GM21576 (cell line): ENCODE data around the gene TMEM126B.
"Not testable (repeated sequence)": the region's sequence is repeated elsewhere in the genome, so short reads cannot be mapped to it uniquely, and the experiment has no call there.

Source experiments
- ATAC-seq: cut with Tn5 transposase; IDR thresholded peaks from one replicate; pipeline ENCODE4 v1.9.1; 2021; ENCODE audit warnings: mild to moderate bottlenecking, moderate library complexity; ENCODE audit not compliant: unreplicated experiment

The TMEM126B gene

DNA sequence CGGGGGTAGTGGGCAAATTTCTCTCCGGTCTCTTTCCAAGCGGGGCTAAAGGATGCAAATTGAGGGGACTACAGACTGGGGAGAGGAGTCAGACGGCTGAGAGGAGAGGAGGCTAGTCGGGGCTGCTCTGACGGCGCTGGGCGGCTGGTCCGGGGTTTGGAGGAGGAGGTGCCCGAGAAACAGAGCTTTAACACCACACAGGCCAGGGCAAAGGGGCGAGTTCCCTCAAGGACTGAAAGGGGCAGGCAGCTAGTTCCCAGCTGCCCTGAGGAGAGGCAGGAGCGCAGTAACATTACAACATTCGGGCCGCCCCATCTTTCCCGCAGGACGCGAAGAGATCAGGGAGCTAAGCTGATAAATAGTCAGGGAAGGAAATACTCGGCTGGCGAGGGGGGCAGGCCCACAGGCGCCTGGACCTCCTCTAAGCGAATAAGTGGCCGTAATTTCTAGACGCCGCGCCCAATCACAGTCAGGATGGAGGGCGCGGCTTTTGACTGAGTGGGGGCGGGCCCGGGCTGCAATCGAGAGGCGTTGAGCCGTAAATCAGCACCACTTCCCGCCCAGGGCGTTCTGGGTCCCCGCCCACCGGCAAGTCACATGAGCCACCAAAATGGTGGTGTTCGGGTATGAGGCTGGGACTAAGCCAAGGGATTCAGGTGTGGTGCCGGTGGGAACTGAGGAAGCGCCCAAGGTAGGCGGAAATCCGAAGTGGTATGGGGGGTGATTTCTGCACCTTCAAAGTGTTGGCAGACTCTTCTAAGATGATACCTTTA lies at the start of gene TMEM126B:
Gene TMEM126B, plus strand, starts transcription at position 596 of the 773 bp plus-strand sequence. Its CDS starts 15 bp downstream, at position 611.
- ATAC-seq: peak; percentile 99

DNA sequence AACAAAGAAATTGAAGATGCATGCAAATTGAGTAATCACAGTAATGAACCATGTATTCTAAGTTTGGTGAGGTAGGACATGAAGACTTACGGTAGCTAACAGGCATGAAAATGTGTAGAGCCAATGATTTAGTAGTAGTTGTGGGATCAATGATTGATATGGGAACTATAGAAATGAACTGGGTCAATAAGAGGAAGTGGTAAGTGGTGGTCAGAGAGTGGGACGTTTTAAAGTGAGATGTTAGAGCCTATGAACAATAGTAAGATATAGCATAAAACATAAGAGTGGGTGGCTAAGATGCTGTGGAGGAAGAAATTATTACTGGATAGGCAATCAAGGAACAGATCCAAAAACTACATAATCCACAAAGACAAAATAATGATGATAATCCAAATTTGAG lies 46.3 kb upstream of the TMEM126B start:
- no peak for ATAC-seq

DNA sequence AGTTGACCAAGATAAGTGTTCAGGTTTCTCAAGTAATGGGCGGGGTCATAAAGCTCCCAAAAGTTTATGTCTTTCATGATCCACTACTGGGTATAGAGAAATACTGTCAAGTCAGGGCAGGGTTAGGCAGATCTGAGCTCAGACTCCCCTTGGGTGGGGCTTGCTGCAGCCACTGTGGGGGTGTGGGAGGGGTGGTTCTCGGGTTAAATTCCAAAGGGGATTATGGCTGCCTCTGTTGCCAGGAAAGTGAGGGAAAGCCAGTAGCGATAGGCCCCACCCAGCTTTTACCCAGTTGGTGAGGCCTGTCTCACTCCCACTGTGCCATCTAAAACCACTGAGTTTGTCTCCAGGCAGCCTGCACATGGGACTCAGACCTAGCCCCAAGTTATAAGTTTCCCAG lies 39.0 kb upstream of the TMEM126B start:
- ATAC-seq: no peak

DNA sequence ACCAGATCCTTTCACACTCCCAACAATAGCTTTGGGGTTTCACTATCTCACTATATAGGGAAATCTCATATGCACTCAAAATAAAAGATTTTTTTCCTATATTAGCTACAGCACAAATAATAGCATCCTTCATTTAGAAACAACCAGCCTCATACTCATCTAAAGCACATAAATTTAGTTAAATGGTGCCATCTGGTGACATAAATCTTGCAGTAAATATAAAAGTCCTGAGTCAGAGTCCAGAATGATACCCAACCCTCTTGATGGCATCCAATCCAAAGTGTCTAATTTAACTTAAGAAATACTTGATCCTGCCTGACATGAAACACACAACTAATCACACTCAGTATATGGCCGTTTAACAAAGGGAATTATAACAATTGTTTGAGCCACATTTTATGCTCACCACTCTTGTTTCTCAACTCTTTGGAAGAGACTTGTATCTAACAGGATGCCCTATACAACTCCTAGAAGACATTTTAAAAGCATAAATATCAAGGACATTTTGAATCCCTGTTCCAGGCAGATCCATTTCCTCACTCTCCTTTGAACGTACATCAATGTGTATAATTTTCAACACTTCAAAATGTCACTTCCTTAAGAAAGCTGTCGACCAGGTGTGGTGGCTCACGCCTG lies 37.4 kb upstream of the TMEM126B start:
- no peak for ATAC-seq

DNA sequence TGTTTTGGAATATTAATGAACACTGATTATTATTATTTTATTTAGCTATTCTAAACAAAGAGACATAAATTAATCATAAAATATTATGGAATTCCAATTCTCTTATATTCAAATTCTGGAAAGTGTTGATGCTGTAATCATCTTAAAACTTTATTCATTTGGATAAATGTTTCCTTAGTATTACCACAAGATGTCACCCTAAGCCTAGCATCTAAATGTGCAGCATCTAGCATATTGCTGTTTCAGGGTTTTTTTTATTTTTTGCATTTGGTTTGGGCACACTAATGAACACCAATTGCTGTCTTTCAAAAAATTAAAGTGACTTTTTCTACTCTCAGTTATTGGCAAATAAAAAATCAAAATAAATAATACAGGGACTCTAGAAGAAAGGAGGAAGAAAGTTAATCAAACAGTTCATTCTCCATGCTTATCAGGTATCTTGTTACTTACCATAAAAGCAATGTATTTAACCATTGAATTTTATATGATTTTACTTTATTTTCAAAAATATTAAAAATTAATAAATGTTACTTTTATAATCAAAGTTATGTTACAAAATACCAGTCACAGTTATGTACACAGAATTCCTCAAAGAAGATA lies 33.0 kb upstream of the TMEM126B start:
- peak; percentile 50 for ATAC-seq

DNA sequence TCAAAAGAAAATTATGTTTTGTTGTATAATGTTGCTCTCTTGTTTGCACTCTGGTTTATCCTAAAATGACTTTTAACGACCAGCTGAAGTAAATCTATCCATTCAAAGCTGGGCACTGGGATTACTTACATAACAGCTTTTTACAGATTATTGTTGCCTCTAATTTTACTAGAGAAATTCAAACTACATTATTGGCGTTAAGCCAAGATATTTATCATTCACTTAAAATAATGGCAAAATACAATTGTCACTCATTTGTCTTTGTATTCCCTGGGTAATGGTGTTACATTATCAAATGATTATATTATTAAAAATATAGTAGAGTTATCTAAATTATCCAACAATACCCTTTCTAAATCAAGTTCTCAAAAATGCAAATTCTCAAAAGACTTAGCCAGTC lies 31.5 kb upstream of the TMEM126B start:
- ATAC-seq: no peak

DNA sequence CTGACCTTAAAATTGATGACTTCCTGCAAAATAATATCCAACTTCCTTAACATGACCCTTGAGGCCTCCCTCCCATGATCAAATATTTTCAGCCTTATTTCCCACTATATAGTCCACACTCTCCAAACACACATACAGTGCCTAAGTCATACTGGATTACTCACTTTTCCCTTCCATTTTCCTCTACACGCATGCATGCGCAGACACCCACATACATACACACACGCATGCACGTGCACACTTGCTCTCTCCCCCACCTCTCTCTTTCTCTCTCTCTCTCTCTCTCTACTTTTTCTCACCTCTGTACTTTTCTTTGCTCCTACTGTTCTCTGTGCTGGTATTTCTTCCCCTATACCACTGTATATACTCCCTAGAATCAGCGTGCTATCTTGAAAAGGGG lies 29.3 kb upstream of the TMEM126B start:
- ATAC-seq: no peak

DNA sequence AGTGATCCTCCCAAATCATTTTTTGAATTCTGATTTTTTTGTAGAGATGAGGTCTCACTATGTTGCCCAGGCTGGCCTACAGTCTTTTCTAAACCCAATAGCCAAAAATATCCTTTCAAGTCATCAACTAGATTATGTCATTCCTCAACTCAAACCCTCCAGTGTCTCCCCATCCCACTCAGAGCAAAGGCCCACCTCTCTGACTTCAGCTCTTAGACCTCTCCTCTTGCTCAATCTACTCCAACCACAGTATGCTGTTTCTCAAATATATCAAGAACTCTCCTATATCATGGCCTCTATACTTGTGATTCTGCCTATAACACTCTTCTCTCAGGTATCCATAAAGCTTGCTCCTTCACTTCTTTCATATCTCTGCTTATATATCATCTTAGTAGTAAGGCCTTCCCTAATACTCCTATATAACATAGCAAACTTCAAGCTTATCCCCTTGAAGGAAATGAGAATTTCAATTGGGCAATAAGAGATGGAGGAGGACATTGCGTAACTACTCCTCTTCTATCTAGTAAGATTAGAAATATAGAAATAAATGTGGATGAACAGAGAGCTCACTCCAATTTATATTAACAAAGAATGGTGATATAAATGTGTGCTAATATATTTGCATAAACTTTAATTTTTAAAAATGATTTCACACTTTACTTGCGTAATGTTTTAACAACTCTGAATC lies 25.7 kb upstream of the TMEM126B start:
- no peak for ATAC-seq

DNA sequence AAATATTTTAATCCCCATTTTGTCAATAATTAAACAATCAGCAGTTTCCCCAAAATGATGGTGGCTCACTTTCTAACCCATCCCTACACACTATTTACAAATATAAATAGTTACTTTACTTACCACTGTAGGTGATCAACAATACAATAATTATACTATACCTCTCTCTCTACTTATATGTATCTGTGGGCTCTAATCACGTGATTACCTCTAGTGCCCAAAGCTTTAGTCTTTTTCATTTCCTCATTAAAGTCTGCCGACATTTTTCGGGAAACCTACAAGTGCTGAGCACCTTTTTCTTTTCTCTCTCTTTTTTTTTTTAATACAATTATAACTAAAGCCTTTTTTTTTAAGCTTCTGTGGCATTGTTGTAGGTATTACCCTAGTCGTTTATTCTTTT lies 25.2 kb upstream of the TMEM126B start:
- ATAC-seq: no peak

DNA sequence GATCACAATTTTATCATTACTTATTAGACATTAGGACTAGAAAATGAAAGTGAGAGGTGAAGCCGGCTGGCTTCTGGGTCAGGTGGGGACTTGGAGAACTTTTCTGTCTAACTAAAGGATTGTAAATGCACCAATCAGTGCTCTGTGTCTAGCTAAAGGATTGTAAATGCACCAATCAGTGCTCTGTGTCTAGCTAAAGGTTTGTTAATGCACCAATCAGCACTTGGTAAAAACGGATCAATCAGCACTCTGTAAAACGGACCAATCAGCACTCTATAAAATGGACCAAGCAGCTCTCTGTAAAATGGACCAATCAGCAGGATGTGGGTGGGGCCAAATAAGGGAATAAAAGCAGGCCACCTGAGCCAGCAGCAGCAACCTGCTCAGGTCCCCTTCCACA lies 22.2 kb upstream of the TMEM126B start:
- ATAC-seq: not testable (repeated sequence)

DNA sequence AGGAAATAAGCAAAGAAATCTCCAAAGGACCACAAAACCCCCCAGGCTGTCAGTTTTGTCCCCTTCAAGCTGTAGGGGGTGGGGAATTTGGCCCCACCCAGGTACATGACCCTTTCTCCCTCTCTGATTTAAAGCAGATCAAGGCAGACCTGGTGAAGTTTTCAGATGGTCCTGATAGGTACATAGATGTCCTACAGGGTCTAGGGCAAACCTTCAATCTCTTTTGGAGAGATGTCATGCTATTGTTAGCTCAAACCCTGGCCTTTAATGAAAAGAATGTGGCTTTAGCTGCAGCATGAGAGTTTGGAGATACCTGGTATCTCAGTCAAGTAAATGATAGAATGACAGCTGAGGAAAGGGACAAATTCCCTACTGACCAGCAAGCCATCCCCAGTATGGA lies 19.8 kb upstream of the TMEM126B start:
- not testable (repeated sequence) for ATAC-seq

DNA sequence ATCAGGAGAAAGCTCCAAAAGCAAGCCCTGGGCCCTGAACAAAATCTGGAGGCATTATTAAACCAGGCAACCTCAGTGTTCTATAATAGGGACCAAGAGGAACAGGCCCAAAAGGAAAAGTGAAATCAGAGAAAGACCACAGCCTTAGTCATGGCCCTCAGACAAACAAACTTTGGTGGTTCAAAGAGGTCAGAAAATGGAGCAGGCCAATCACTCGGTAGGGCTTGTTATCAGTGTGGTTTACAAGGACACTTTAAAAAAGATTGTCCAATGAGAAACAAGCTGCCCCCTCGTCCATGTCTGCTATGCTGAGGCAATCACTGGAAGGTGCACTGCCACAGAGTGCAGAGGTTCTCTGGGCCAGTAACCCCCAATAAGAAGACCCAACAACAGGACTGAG lies 19.1 kb upstream of the TMEM126B start:
- ATAC-seq: not testable (repeated sequence)

DNA sequence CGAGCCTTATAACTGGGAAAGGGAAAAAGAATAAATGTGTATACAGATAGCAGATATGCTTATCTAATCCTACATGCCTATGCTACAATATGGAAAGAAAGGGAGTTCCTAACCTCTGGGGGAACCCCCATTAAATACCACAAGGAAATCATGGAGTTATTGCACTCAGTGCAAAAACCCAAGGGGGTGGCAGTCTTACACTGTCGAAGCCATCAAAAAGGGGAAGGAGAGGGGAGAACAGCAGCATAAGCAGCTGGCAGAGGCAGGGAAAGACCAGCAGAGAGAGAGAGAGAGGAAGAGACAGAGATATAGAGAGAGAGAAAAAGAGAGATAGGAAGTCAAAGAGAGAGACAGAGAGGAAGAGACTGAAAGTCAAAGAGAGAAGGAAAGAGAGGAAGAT lies 16.8 kb upstream of the TMEM126B start:
- not testable (repeated sequence) for ATAC-seq

DNA sequence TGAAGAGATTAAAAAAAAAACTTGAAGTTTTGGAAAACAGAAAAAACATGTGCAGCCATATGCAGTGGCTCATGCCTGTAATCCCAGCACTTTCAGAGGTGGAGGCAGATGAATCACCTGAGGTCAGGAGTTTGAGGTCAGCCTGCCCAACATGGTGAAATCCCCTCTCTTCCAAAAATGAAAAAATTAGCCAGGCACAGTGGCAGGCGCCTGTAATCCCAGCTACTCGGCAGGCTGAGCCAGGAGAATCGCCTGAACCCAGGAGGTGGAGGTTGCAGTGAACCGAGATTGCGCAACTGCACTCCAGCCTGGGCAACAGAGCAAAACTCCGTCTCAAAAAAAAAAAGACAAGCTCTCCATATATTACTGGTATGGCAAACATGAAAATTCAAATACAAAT lies 8.9 kb upstream of the TMEM126B start:
- no peak for ATAC-seq

DNA sequence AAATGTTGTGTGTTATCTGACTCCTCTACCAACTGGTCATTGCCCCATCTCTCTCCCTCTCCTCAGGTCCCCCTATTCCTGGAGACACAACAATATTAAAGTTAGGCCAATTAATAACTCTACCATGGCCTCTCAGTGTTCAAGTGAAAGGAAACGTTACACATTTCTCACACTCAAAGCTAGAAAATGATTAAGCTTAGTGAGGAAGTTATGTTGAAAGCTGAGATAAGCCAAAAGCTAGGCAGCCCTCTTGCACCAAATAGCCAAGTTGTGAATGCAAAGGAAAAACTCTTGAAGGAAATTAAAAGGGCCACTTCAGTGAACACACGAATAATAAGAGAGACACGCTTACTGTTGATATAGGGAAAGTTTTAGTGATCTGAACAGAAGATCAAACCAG lies 8.1 kb upstream of the TMEM126B start:
- ATAC-seq: no peak

DNA sequence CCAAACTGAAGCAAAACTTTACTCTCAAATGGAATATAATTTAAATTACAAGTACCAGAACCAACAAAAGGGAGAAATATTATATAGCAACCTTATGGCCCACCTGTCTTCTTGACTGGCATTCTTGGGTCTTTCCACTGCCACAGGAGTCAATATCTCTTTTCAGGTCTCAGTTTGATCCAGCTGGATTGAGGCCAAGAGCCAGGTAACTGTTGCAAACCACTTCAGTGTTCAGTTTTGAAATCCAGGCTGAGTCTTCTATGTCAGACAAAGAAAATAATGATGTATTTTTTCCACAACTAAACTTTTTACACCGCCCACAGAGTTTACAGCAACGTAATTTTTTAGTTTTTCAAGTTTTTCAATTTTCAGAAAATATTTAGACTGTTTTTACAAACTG lies 1.9 kb upstream of the TMEM126B start:
- no peak for ATAC-seq

DNA sequence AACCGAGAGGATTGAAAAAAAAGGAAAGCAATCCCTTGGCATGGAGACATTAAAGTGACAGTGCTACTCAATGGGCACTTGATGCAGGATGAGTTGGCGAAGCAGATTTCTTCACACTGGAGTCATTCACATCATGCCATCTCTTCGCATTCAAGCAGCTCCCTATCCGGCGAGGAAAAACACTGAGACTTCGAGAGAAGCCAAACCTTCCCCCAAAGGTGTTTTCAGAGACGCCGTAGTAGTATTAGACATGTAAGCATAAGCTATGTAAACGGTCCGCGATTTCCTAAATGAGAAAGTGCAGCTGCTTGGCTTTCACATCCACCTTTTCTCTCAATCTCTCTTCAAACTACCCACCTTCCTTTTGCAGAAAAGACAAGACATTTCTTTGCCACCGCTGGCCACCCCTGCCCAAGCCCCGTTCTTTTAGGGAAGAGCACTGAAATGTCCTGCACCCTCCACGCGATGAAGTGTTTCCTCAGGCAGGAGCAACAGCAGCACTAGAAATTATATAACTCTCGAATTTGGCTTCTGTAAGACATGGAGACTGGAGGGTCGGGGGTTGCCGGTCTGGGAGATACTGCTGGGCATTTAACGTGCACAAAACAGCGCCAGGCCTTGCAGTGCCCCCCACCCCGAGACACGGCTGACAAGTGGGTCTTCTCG lies 928 bp upstream of the TMEM126B start, which contains the start of gene DLG2:
Gene DLG2, minus strand, starts transcription at position 13 of the 666 bp plus-strand sequence.
- no peak for ATAC-seq

DNA sequence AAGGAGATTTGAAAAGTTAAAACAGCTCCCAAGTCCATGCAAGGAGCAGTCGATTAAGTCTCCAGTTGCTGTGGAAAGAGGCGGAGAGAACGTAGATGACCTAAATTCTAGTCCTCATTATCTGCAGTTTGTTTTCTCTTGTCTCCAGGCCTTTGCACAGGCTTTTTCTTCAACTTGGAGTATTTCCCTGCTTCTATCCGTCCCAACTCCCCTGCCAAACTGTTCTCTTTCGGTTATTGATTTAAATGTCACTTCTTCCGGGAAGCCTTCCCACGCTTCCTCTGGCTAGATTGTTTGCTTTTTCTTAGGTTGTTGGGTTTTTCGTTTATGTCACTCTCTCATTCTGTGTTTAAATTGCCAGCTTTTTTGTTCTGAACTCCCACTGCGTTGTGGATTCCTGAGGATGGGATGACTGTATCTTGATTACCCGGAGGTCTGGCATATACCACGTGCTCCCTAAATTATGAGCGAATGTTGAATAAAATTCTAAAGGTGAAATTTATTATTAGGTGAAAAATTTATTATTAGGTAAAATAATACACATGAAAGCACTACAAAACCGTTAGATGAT lies 463 bp downstream of the TMEM126B start:
- peak; percentile 8 for ATAC-seq

DNA sequence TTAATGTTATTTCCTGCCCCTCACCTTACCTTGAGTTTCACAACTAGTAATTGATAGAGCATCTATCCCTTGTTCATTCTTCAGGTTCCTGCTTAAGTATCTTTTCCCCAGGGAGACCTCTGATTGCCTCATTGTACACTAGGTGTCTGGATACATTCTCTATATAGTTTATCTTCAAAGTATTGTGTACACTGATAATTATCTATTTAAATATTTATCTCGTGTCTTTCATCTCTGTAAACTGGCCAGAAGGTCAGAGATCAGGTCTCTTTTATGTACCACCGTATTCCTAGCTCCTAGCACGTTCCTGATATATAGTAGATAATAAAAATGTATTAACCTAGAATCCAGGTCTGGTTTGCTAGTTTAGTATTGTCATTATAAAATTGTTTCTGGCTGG lies 6.4 kb downstream of the TMEM126B start:
- ATAC-seq: no peak

DNA sequence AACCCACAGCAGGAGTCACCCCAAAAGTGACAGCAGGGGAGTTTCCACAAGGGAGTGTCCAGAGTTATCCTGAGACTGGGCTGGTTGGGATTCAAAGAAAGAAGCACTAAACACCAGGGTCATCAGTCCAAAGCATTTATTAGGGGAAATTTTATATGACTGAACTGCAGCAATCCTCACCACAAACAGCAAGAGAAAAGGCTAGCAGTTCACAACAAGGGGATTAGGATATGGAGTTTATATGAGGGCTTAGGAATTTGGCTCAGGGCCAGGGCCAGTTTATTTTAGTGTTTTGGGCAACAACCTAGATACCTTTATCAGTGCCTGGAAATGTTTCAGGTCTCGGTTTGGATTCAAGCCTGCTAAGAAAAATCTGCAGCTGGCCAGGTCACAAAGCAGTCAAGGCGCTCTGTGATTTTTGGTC lies 14.8 kb downstream of the TMEM126B start:
- ATAC-seq: no peak

DNA sequence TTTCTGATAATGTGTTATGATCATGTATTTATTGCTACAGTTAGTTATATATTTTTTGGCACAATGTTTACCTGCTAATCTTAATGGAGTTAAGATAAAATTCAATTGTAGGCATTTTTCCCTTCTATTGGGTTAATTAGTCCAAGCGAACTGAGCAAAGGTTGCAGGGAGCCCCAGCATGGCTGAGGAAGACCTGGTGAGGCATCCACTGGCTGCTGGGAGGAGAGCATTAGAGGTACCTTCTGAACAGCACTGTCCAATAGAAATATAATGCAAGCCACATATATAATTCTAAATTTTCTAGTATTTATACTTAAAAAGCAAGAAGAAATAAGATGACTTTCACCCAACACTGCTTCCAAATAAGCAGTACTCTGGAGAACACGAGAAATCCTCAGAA lies 18.7 kb downstream of the TMEM126B start:
- no peak for ATAC-seq
